Measurements from ENCODE around the gene MEF2C. TPM values are rescaled to one million over a fixed set of nuclear protein-coding genes. Genes with fewer than 3 reads are reported as not detected.
A peak's percentile ranks its signal among the peaks of the same experiment; 100 is the strongest.

The MEF2C gene
- total RNA-seq (95.3 and 175 TPM in 2 replicates), polyA plus RNA-seq (107 and 137 TPM in 2 replicates)

DNA sequence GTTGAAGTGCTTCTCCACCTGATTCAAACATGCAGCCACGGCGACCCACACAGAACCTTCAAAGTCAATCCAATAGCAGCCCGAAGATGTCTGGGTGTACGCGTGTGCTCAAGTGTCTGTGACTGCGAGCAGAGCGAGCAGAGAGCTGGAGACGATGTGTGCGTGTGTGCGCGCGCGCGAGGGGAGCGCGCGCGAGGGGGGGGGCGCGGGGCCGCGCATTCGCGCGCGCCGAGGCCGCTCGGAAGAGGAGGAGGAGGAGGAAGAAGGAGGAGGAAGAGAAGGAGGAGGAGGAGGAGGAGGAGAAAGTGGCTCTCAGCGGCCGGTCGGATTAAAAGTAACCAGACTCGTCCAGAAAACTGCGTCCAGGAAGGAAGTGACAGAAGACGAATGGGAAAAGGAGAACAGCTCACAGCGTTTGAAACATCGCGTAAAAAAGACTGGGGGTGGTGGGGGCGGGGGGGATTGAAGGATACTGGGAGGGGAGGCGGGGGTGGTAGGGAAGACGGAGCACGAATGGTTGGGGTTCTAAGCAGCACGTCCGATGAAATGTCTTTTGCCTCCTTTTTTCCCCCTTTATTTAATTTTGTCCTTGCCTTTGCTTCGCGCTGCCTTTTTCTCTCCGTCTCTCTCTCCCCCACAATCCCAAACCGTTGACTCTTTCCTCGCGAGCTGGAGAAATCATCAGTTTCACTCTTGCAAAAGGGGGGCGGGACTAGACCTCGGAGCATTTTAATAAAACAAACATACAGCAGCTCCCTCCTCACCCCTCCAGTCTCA, at the start of gene MEF2C:
Gene MEF2C, minus strand, starts transcription at position 126 of the 777 bp plus-strand sequence. CDS start 59,396 bp downstream, outside the sequence.
- peak; percentile 84 to 92 for DNase-seq (ENCODE audit: low read depth in 1 of 2, low spot score in 1 of 2)
- H3K4me3 ChIP-seq = peak within 1 kb of the TSS; percentile 75
- H3K36me3 ChIP-seq = no peaks in the 10 kb centered on the region
- TF ChIP-seq, protein P1, sequence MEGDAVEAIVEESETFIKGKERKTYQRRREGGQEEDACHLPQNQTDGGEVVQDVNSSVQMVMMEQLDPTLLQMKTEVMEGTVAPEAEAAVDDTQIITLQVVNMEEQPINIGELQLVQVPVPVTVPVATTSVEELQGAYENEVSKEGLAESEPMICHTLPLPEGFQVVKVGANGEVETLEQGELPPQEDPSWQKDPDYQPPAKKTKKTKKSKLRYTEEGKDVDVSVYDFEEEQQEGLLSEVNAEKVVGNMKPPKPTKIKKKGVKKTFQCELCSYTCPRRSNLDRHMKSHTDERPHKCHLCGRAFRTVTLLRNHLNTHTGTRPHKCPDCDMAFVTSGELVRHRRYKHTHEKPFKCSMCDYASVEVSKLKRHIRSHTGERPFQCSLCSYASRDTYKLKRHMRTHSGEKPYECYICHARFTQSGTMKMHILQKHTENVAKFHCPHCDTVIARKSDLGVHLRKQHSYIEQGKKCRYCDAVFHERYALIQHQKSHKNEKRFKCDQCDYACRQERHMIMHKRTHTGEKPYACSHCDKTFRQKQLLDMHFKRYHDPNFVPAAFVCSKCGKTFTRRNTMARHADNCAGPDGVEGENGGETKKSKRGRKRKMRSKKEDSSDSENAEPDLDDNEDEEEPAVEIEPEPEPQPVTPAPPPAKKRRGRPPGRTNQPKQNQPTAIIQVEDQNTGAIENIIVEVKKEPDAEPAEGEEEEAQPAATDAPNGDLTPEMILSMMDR (IDR thresholded peaks at IDR 0.05; ENCODE audit: low read depth, low read length) = no peak
- H3K27me3 ChIP-seq = no peaks in the 10 kb centered on the region
- no peaks in the 10 kb centered on the region for H3K9me3 ChIP-seq (ENCODE audit: low read depth)
- peak within 1 kb of the TSS; percentile 70 for H3K27ac ChIP-seq
- H3K4me1 ChIP-seq (ENCODE audit: low read depth) = peaks cover 13% of the 10 kb centered on the region

DNA sequence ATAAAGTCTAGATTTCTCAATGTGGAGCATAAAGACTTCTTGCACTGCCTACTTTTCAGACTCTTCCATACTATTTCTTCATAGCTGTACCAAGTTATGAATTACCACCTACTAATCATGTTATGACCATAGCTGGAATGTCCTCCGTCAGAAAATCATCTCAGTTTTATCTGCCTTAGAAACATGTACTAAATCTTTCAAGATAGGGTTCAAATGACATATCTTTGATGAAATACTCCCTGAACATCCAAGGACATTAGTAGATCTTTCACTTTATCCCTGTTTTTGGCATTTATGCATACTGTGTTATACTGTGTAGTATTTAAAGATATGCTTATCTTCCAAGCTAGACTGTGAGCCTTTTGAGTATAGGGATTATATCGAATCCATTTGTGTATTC, 49.6 kb upstream of the MEF2C start:
- no peaks in the 10 kb centered on the region for H3K9me3 ChIP-seq (ENCODE audit: low read depth)
- H3K4me1 ChIP-seq (ENCODE audit: low read depth) = peaks cover 17% of the 10 kb centered on the region
- H3K4me3 ChIP-seq = no peak overlapping the region
- H3K36me3 ChIP-seq = no peaks in the 10 kb centered on the region
- DNase-seq (ENCODE audit: low read depth in 1 of 2, low spot score in 1 of 2) = no peak
- H3K27me3 ChIP-seq = no peaks in the 10 kb centered on the region
- TF ChIP-seq, protein P1 (IDR thresholded peaks at IDR 0.05; ENCODE audit: low read depth, low read length) = no peak
- no peak overlapping the region for H3K27ac ChIP-seq

DNA sequence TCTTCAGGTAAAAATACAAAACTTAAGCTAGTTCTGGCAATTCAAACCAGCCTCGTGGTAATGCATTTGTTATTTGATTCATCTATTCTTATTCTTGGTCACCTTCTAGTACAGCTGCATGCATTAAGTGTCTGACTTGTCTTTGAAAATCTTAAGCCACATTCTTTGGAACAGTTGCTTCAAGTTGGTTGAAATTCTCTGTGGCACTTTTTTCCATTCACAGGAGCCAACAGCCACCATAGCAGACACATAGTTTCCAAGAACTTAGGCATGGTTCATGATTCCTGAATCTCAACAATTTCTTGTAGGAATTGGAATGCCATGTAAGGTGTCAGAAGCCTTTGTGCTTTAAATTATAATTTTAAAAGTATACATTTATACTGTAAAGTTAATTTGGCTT, 47.4 kb upstream of the MEF2C start:
- Histone ChIP-seq H3K4me3 (no peak overlapping the region), H3K27me3 (no peaks in the 10 kb centered on the region), H3K4me1 (ENCODE audit: low read depth) (peaks cover 34% of the 10 kb centered on the region), H3K9me3 (ENCODE audit: low read depth) (no peaks in the 10 kb centered on the region), H3K36me3 (no peaks in the 10 kb centered on the region), H3K27ac (no peak overlapping the region)
- no peak for DNase-seq (ENCODE audit: low read depth in 1 of 2, low spot score in 1 of 2)
- TF ChIP-seq, protein P1 (IDR thresholded peaks at IDR 0.05; ENCODE audit: low read depth, low read length) = no peak

DNA sequence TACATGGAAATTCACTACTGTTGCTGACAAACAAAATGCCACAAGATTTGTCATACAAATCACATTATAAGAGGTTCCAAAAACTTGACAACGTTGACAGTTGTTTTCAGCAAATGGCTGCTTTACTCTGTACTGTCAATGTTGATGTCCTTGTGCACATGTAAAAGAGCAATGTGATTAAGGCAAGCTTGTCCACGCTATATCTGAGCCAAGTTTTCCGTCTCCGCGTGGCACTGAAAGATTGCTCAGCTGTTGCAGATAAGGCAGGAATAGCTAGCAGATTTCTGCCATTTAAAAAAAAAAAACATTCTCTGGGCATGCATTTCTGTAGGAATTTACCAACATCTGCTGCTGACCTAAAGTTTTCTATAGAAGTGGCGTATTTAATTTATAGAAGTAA, 46.4 kb upstream of the MEF2C start:
- no peak overlapping the region for H3K4me3 ChIP-seq
- H3K27me3 ChIP-seq = no peaks in the 10 kb centered on the region
- peak in 1 of 2 donors; percentile 17 for DNase-seq (ENCODE audit: low read depth in 1 of 2, low spot score in 1 of 2)
- no peaks in the 10 kb centered on the region for H3K9me3 ChIP-seq (ENCODE audit: low read depth)
- no peaks in the 10 kb centered on the region for H3K36me3 ChIP-seq
- TF ChIP-seq, protein P1 (IDR thresholded peaks at IDR 0.05; ENCODE audit: low read depth, low read length) = no peak
- peak overlapping the region; percentile 15 for H3K27ac ChIP-seq
- peaks cover 34% of the 10 kb centered on the region for H3K4me1 ChIP-seq (ENCODE audit: low read depth)

DNA sequence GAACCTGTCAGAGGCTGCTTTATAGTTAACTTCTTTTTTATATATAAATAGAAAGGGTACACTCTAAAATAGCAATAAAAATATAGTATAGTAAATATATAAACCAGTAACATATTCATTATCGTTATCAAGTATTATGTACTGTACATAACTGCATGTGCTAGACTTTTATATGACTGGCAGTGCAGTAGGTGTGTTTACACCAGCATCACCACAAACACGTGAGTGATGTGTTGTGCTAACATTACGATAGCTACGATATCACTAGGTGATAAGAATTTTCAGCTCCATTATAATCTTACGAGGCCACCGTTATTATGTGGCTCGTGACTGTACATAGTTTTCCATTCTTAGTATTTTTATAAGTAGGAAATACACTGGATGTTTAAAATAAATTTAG, 43.8 kb upstream of the MEF2C start:
- Histone ChIP-seq H3K27me3 (no peaks in the 10 kb centered on the region), H3K36me3 (no peaks in the 10 kb centered on the region), H3K4me1 (ENCODE audit: low read depth) (peaks cover 34% of the 10 kb centered on the region), H3K27ac (peak overlapping the region; percentile 14), H3K4me3 (no peak overlapping the region), H3K9me3 (ENCODE audit: low read depth) (no peaks in the 10 kb centered on the region)
- TF ChIP-seq, protein P1 (IDR thresholded peaks at IDR 0.05; ENCODE audit: low read depth, low read length) = no peak
- DNase-seq (ENCODE audit: low read depth in 1 of 2, low spot score in 1 of 2) = no peak

Data from cardiac muscle cell (in vitro differentiated cells and primary cell).